ENCODE data around the gene TMEM135.
A peak's percentile ranks its signal among the peaks of the same experiment; 100 is the strongest.
"Not testable (repeated sequence)": the region's sequence is repeated elsewhere in the genome, so short reads cannot be mapped to it uniquely, and the experiment has no call there.

Gene TMEM135

DNA sequence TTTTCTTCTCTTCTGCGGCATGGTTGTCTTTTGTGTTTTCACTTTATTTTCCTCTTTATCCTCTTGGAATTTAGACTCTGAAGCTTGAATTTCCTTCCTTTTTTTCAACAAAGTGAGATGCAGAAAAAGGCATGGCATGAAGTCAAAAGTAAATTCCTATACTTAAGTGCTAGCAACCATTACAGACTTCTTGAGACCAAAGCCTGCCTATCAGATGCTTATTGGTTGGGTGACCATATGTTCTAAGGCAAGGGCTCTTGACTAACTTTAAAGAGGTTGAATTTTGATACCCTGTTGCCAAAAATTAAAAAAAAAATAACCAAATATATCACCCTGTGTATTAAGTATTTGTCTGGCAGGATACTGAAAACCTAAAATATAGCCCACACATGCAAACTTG is 237.4 kb downstream of the TMEM135 start:
- DNase-seq (ENCODE audit: low read depth, low spot score) = no peak
- no peak overlapping the region for H3K4me3 ChIP-seq (ENCODE audit: low read length)

DNA sequence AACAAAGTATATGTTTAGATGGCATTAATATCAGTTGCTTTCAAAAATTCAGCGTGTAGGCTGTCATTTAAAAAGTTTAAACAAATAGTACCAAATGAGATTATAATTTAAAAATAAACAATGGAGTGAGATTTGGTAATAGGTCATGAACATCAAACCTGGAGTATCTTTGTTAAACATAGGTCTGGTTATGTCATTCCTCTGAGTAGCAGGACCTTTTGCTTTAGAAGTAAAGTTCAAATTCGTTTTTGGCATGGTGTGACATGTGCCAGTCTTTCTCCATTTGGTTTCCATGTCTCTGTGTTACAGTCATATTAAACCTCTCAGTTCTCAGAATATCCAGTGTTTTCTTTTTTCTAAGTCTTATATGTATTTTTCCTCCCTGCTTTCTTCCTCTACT is 242.4 kb downstream of the TMEM135 start:
- no peak for DNase-seq (ENCODE audit: low read depth, low spot score)
- no peak overlapping the region for H3K4me3 ChIP-seq (ENCODE audit: low read length)

- DNase-seq (ENCODE audit: low read depth, low spot score) = no peak
- H3K4me3 ChIP-seq (ENCODE audit: low read length) = no peak overlapping the region
Observed at GRCh38 chr11:87281496-87281895, 243.8 kb downstream of the TMEM135 start.

- DNase-seq (ENCODE audit: low read depth, low spot score) = no peak
- H3K4me3 ChIP-seq (ENCODE audit: low read length) = no peak overlapping the region
Observed at GRCh38 chr11:87284306-87284705, 246.6 kb downstream of the TMEM135 start.

DNA sequence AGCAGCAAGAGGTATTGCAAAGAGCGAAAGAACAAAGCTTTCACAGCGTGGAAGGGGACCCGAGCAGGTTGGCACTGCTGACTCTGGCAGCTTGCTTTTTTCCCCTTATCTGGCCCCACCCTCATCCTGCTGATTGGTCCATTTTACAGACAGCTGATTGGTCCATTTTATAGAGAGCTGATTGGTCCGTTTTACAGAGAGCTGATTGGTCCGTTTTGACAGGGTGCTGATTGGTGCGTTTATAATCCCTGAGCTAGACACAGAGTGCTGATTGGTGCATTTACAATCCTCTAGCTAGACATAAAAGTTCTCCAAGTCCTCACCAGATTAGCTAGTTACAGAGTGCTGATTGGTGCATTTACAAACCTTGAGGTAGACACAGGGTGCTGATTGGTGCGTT is 247.9 kb downstream of the TMEM135 start:
- H3K4me3 ChIP-seq (ENCODE audit: low read length); DNase-seq (ENCODE audit: low read depth, low spot score): not testable (repeated sequence)

GRCh38 chr11:87286338-87286737 is 248.6 kb downstream of the TMEM135 start:
- no peak for DNase-seq (ENCODE audit: low read depth, low spot score)
- H3K4me3 ChIP-seq (ENCODE audit: low read length) = no peak overlapping the region

GRCh38 chr11:87290304-87290922 is 252.7 kb downstream of the TMEM135 start:
- peak; percentile 46 for DNase-seq (ENCODE audit: low read depth, low spot score)

DNA sequence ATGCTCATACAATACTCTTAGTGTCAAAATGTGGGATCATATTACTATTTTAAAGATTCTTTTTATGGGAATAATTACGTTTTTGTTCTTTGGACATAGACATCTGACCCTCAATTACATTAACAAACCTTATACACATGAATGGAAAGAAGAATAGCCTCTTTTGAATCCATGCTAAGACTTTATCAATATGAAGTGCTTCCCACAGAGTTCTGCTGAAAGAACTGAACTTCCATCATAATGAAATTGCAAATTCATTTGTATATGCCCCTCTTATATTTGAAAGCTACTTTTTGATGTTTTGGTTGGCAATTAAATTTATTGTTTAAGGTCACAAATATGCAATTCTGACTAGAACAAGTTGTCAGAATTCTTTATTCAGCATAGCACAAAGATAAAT is 254.9 kb downstream of the TMEM135 start:
- DNase-seq (ENCODE audit: low read depth, low spot score) = no peak
- no peak overlapping the region for H3K4me3 ChIP-seq (ENCODE audit: low read length)

More at GRCh38 chr11:87290304-87290922, 252.7 kb downstream of the TMEM135 start:
- H3K4me3 ChIP-seq (ENCODE audit: low read length) = no peak overlapping the region

GRCh38 chr11:87295237-87295636 is 257.5 kb downstream of the TMEM135 start:
- no peak for DNase-seq (ENCODE audit: low read depth, low spot score)
- H3K4me3 ChIP-seq (ENCODE audit: low read length) = no peak overlapping the region

DNA sequence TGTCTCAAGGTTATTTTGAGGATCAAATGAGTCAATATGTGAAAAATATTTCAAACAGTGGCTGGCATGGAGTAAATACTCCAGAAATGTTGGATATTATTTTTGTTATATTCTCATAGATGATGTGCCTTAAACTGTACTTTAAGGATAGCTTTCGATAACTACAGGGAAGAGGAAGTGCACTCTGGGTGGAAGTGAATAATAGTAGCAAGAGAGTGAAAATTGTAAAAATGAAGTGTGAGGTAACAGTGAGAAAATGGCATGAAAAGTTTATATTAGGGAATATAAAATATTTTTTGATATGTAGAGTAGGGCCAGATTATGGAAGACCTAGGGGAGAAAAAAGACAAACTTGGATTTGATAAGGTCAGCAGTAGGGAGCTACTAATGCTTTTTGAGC is 258.9 kb downstream of the TMEM135 start:
- no peak for DNase-seq (ENCODE audit: low read depth, low spot score)
- no peak overlapping the region for H3K4me3 ChIP-seq (ENCODE audit: low read length)

GRCh38 chr11:87298155-87298554 is 260.4 kb downstream of the TMEM135 start:
- DNase-seq (ENCODE audit: low read depth, low spot score) = no peak
- no peak overlapping the region for H3K4me3 ChIP-seq (ENCODE audit: low read length)

- DNase-seq (ENCODE audit: low read depth, low spot score) = peak; percentile 19
- no peak overlapping the region for H3K4me3 ChIP-seq (ENCODE audit: low read length)
Observed at GRCh38 chr11:87299041-87299481, 261.3 kb downstream of the TMEM135 start.

DNA sequence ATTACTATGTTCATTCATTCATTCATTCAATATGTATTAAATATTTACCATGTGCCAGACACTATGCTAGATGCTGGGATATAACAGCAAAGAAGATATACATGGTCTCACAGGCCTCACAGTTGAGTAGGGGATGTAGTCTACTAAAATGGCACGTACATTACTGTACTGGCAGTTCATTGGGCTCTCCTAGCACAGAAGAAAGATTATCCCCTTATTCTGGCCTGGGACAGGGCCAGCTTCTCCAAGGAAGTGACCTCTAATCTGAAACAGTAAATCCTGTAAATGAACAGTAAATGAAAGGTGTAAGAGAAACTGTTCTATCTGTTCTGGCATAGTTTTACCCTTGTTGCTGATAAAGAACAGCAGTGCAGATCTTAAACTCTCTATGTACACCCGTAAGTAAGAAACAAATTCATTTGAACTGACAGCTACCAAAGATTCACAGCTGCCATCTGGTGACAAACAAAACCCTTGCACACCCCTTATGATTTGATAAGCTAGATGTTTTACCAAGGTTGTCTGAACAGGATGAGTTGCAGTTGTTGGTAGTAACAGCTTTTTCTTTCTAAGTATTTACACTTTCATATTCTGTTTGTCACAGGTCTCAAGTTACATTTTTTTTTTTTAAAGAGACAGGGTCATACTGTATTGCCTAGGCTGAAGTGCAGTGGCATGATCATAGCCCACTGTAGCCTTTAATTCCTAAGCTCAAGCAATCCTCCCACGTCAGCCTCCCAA is 263.1 kb downstream of the TMEM135 start:
- DNase-seq (ENCODE audit: low read depth, low spot score) = peak; percentile 16
- no peak overlapping the region for H3K4me3 ChIP-seq (ENCODE audit: low read length)

DNA sequence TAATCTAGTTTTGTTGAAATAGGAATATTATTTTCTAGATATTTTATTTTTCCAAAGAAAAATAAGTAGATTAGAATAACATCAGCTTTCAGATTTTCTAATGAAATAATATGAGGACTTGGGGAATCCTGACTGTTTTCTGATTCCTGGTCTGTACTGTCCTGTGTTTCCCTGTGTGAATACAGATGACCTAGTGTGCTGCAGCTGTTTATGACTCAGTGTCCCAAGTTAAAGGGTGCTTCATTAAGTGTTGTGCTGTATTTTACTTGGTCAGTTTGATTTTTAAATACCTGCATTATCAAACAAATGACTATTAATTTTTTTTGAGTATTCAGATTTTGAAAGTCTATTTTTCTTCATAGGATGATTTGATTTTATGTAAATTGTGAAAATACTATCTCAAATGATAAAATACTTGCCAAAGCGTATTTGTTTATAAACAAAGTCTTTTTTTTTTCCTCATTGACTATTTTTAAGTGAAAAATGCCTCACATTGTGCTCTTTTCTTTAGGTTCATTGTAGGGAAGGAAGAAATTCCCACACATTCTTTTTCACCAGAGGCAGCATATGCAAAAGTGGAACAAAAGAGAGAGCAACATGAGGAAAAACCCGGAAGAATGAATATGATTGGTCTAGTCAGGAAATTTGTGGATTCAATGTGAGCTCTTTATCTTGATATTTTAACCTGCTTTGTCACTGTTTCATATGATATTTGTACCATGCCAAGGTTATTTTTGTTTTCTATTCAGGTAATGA is 264.2 kb downstream of the TMEM135 start:
- DNase-seq (ENCODE audit: low read depth, low spot score) = no peak
- H3K4me3 ChIP-seq (ENCODE audit: low read length) = no peak overlapping the region

- H3K4me3 ChIP-seq (ENCODE audit: low read length) = no peak overlapping the region
- DNase-seq (ENCODE audit: low read depth, low spot score) = no peak
Observed at GRCh38 chr11:87304412-87304811, 266.7 kb downstream of the TMEM135 start.

- H3K4me3 ChIP-seq (ENCODE audit: low read length) = no peak overlapping the region
- DNase-seq (ENCODE audit: low read depth, low spot score) = peak; percentile 10
Observed at GRCh38 chr11:87306262-87306851, 268.6 kb downstream of the TMEM135 start.

- DNase-seq (ENCODE audit: low read depth, low spot score) = no peak
- no peak overlapping the region for H3K4me3 ChIP-seq (ENCODE audit: low read length)
Observed at GRCh38 chr11:87307101-87307500, 269.4 kb downstream of the TMEM135 start.

GRCh38 chr11:87315229-87315628 is 277.5 kb downstream of the TMEM135 start:
- H3K4me3 ChIP-seq (ENCODE audit: low read length) = no peak overlapping the region
- no peak for DNase-seq (ENCODE audit: low read depth, low spot score)

DNA sequence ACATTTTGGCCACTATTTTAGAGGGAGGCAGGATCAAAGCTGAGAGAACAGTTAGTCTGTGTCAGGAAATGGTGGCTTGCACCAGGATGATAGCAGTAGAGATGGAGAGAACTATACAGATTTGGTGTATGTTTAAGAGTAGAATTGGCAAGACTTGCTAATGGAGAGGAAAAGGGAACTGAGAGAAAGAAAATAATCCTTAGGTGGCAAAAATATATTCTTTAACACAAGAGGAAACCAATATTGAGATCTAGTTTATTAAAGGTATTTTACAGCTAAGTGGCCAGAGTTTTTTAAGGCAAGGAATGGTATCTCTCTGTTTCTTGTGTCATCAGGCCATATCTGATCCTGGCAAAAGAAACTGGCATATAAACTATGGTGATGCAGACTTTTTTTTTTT is 278.8 kb downstream of the TMEM135 start:
- H3K4me3 ChIP-seq (ENCODE audit: low read length) = no peak overlapping the region
- no peak for DNase-seq (ENCODE audit: low read depth, low spot score)

- H3K4me3 ChIP-seq (ENCODE audit: low read length) = no peak overlapping the region
- DNase-seq (ENCODE audit: low read depth, low spot score) = no peak
Observed at GRCh38 chr11:87317441-87317840, 279.7 kb downstream of the TMEM135 start.
